Left ventricle myocardium inferior (tissue), 1 donor: ENCODE measurements around the gene FAM184A. TPM values are rescaled to one million over a fixed set of nuclear protein-coding genes. Genes with fewer than 3 reads are reported as not detected.

Experiments used
- DNase-seq: peaks from one replicate; pipeline ENCODE4 v3.0.0-alpha.2; 2020
- H3K27ac ChIP-seq: fragments of 200-600 bp; replicated peaks from 2 replicates; pipeline ENCODE4 v1.8.0; 2021
- H3K27me3 ChIP-seq: fragments of 200-600 bp; 2 replicates; pipeline ENCODE4 v1.8.0; 2021; ENCODE audit warnings: low read depth
- H3K36me3 ChIP-seq: fragments of 200-600 bp; 2 replicates; pipeline ENCODE4 v1.8.0; 2021
- H3K4me1 ChIP-seq: fragments of 200-600 bp; 2 replicates; pipeline ENCODE4 v1.8.0; 2021
- H3K4me3 ChIP-seq: fragments of 200-600 bp; 2 replicates; pipeline ENCODE4 v1.8.0; 2021; ENCODE audit warnings: mild to moderate bottlenecking, moderate library complexity
- H3K9me3 ChIP-seq: fragments of 200-600 bp; replicated peaks from 2 replicates; pipeline ENCODE4 v1.8.0; 2021
- CTCF ChIP-seq: fragments of 200-600 bp; IDR thresholded peaks from 2 replicates; pipeline ENCODE4 v1.8.0; 2021; ENCODE audit warnings: antibody characterized with exemption, mild to moderate bottlenecking, borderline replicate concordance
- intact Hi-C: fragments of 100-400 bp; cut with micrococcal nuclease; formaldehyde crosslinking; loops from one replicate; pipeline ENCODE4 v1.11.0; 2022
- total RNA-seq: library from RNA; stranded (reverse); fragmentation: NEBNext Ultra II Directional; extraction: Animal tissue kit (Norgen Biotek cat#: 25700); gene quantifications from one replicate; pipeline ENCODE4 v1.2.1, GENCODE V29; 2021
- donor health status: DM: no; HTN: yes; CAD: no; lungs with severe emphysema.

The FAM184A gene
- total RNA-seq, 1 donor from 2014 or later, result 0.93 TPM

- DNase-seq, result no peak
- Histone ChIP-seq H3K4me3 (no peak overlapping the region), H3K36me3 (no peaks in the 10 kb centered on the region), H3K27me3 (no peaks in the 10 kb centered on the region), H3K27ac (no peak overlapping the region), H3K9me3 (no peaks in the 10 kb centered on the region), H3K4me1 (no peaks in the 10 kb centered on the region)
- peak; percentile 11 for TF ChIP-seq CTCF
- intact Hi-C loops, result no loop called here
These were observed 38.3 kb upstream of the FAM184A start for GRCh38 chr6:119116712-119117281.

GRCh38 chr6:119113961-119114360, 35.5 kb upstream of the FAM184A start:
- intact Hi-C loops, result loop anchor here (5.0 kb wide), 1 partner anchor 147 kb away; no protein-coding TSS in a partner anchor
- no peaks in the 10 kb centered on the region for H3K27me3 ChIP-seq
- TF ChIP-seq CTCF, result no peak
- no peaks in the 10 kb centered on the region for H3K9me3 ChIP-seq
- H3K4me1 ChIP-seq, result peaks cover 11% of the 10 kb centered on the region
- H3K27ac ChIP-seq, result no peak overlapping the region
- H3K36me3 ChIP-seq, result no peaks in the 10 kb centered on the region
- no peak for DNase-seq
- no peak overlapping the region for H3K4me3 ChIP-seq

- Histone ChIP-seq H3K4me3 (no peak overlapping the region), H3K27me3 (no peaks in the 10 kb centered on the region), H3K36me3 (no peaks in the 10 kb centered on the region), H3K27ac (no peak overlapping the region), H3K4me1 (peaks cover 11% of the 10 kb centered on the region), H3K9me3 (no peaks in the 10 kb centered on the region)
- no peak for DNase-seq
- TF ChIP-seq CTCF, result no peak
- intact Hi-C loops, result loop anchor here (5.0 kb wide), 1 partner anchor 146 kb away; no protein-coding TSS in a partner anchor
These were observed 34.5 kb upstream of the FAM184A start for GRCh38 chr6:119112812-119113530.

GRCh38 chr6:119110601-119111548, 32.4 kb upstream of the FAM184A start:
- H3K27me3 ChIP-seq, result no peaks in the 10 kb centered on the region
- no peak for DNase-seq
- H3K4me1 ChIP-seq, result peaks cover 11% of the 10 kb centered on the region
- no peaks in the 10 kb centered on the region for H3K9me3 ChIP-seq
- no peak overlapping the region for H3K27ac ChIP-seq
- intact Hi-C loops, result loop anchor here (5.0 kb wide), 1 partner anchor 144 kb away; no protein-coding TSS in a partner anchor
- no peak overlapping the region for H3K4me3 ChIP-seq
- no peaks in the 10 kb centered on the region for H3K36me3 ChIP-seq
- peak; percentile 72 for TF ChIP-seq CTCF

- H3K4me3 ChIP-seq, result no peak overlapping the region
- H3K36me3 ChIP-seq, result no peaks in the 10 kb centered on the region
- TF ChIP-seq CTCF, result no peak
- H3K27ac ChIP-seq, result no peak overlapping the region
- intact Hi-C loops, result loop anchor here (5.0 kb wide), 1 partner anchor 142 kb away; no protein-coding TSS in a partner anchor
- H3K9me3 ChIP-seq, result no peaks in the 10 kb centered on the region
- no peak for DNase-seq
- H3K27me3 ChIP-seq, result no peaks in the 10 kb centered on the region
- H3K4me1 ChIP-seq, result peaks cover 11% of the 10 kb centered on the region
These were observed 31.3 kb upstream of the FAM184A start for GRCh38 chr6:119109654-119110325.
